GM21447 (cell line): ENCODE results near the gene BABAM2.
"Not testable (repeated sequence)": the region's sequence is repeated elsewhere in the genome, so short reads cannot be mapped to it uniquely, and the experiment has no call there.

ENCODE experiments used
- ATAC-seq: cut with Tn5 transposase; IDR thresholded peaks from one replicate; pipeline ENCODE4 v1.9.1; 2021; ENCODE audit not compliant: unreplicated experiment

The BABAM2 gene

DNA sequence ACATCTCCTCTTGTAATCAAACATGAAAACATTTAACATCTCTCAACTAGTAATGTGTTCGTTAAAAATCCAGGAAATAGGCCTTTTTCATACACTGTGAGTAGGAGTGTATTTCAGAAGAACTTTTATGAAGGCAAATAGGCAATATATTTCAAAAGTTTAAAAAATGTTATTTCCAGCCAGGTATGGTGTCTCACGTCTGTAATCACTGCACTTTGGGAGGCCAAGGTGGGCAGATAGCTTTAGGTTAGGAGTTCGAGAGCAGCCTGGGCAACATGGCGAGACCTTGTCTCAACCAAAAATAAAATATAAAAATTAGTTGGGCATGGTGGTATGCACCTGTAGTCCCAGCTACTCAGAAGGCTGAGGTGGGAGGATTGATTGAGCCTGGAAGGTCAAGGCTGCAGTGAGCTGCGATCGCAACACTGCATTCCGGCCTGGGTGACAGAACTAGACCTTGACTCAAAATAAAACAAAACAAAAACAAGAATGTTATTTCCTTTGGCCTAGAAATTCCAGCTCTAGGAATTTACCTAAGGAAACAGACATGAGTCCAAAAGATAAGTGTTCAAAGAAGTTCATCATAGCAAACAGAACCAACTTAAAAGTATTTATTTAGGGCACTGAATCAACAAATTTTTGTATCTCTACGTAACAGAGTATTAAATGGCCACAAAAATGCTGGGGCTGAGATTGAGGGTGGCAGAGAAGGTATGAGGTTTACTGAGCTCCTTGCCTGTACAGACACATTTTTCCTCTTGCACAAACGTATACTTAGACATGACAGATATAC, 15.2 kb upstream of the BABAM2 start:
- no peak for ATAC-seq

DNA sequence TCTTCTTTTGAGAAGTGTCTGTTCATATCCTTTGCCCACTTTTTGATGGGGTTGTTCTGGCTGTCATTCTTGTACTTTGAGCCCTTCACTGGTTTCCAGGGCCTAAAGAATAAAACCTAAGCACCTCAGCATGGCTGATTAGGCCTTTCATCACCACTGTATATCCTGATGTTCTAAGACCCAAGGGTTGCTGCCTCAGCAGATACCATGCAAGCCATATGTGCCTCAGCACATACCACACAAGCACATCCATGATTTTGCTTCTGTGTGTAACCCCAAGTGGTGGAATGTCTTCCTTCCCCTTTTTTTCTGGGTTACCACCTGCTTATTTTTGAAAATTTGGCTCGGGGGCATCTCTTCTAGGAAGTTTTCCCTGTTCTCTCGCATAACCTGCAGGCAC, 11.7 kb upstream of the BABAM2 start:
- ATAC-seq, result no peak

DNA sequence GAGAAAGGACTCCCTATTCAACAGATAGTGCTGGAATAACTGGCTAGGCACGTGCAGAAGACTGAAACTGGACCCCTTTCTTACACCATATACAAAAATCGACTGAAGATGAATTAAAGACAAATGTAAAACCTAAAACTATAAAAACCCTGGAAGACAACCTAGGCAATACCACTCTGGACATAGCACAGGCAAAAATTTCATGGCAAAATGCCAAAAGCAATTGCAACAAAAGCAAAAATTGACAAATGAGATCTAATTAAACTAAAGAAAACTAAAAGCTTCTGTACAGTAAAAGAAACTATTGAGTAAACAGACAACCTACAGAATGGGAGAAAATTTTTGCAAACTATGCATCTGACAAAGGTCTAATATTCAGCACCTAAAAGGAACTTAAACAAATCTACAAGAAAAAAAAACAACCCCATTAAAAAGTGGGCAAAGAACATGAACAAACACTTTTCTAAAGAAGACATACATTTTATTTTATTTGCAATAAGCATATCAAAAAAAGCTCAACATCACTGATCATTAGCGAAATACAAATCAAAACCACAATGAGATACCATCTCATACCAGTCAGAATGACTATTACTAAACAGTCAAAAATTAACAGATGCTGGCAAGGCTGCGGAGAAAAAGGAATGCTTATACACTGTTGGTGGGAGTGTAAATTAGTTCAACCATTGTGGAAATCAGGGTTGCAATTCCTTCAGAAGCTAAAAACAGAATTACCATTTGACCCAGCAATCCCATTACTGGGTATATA, 8.5 kb upstream of the BABAM2 start:
- not testable (repeated sequence) for ATAC-seq

DNA sequence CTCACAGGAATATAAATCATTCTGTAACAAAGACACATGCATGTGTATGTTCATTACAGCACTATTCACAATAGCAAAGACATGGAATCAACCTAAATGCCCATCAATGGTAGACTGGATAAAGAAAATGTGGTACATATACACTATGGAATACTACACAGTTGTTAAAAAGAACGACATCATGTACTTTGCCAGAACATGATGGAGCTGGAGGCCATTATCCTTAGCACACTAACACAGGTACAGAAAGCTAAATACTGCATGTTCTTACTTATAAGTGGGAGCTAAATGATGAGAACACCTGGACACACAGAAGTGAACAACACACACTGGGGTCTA, 8.0 kb upstream of the BABAM2 start:
- ATAC-seq, result not testable (repeated sequence)

DNA sequence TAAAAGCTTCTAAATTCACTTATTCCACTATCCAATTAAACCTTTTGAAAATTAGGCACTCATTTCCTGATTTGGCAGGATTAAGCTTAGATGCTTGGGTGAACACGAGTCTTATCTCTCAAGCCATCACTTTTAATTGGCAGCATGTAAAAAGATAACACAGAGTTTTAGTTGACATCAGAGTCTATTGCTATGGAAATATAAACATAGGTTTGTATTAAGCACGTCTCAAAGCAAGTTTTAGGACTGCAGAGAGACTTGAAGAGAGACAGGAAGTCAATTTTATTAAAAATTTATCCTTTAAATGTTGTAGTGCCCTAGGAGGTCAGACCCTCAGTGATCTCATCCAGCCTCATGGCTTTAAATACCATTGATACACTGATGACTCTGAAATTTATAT, 5.9 kb upstream of the BABAM2 start:
- ATAC-seq, result no peak

DNA sequence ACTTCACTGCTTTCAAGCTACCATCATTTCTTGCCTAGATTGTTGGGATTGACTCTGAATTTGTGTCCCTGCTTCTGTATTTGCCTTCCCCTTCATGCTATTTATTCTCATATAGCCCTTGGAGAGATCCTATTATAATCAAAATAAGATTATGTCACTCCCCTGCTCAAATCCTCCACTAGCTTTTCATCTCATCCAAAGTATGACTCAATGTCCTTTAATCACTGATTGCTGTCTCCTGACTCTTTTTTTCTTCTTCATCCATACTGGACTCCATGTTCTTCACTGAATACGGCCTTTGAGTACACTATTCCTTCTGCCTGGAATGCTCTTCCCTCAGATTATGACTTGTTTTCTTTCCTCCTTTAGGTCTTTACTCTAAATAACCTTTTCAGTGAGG, 5.3 kb upstream of the BABAM2 start:
- ATAC-seq, result no peak

DNA sequence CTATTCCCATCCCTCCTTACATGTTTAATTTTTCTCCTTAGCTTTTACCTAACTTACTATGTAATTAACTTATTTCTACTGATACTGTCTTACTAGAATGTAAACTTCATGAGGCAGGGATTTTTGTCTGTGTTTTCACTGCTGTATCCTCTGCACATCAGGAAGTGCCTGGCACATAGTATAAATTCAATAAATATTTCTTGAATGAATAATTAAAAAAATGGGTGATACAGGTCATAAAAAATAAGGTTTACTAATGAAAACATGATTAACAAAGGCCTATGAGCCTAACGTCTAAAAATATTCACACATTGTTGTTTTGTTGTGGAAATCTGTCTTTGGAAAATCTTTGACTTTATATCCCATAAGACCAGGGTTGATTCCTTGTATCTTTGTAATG, 4.9 kb upstream of the BABAM2 start:
- no peak for ATAC-seq

DNA sequence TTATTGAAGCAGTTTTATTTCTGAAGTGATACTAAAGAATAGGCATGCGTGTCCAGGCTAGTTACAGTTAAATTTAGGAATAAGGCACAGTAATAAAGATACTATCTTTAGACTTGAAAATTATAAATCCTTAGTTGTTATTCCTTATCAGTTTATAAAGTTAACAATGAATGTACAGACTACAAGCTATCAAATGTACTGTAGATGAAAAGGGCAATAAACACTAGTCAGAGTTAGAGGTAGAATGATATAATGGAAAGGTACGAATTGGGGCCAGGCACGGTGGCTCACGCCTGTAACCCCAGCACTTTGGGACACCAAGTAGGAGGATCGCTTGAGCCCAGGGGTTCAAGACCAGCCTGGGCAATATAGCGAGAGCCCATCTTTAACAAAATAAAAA, 4.2 kb upstream of the BABAM2 start:
- no peak for ATAC-seq

DNA sequence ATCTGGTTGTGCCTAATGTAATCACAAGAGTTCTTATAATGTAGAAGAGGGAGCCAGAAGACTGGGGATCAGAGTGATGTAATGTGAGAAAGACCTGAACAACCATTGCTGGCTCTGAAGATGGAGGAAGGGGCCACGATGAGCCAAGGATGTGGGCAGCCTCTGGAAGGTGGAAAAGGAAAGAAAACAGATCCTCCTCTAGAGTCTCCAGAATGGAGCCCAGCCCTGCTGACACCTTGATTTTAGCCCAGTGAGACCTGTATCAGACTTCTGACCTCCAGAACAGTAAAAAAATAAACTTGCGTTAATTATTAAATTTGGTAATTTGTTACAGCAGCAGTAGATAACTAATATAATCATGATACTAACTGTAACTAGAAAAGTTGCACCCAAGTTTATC, 3.4 kb upstream of the BABAM2 start:
- no peak for ATAC-seq

DNA sequence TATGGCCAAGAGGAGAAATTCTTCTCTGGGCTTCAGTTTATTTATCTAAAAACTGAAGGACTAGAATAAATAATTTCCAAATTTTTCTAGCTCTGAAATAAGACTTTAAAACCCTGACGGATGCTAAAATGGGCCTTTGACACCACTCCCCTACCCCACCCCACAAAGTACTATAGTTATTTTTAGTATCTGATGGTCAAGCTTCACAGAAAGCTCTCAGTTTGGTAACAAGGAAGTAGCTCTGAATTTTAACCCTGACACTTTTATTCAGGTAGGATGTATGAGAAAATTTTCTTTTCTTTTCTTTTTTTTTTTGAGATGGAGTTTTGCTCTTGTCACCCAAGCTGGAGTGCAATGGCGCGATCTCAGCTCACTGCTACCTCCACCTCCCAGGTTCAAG, 2.7 kb upstream of the BABAM2 start:
- no peak for ATAC-seq

DNA sequence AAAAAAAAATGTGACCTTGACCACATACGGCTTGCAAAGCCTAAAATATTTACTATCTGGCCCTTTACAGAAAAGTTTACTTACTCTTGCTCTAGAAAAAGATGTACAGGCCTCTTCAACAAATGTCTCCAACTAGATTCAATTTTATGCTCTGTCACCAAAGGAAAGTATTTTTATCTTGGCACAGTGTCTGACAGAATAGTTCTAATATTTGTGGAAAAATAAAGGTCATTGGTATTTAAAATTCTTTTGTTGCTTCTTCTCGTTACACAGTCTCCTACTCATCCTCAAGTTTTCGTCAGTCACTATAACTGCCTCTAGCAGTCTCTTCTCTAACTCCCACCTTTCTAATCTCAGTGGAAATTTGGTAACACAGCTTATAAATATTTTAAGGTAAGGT, 1.7 kb upstream of the BABAM2 start:
- no peak for ATAC-seq

DNA sequence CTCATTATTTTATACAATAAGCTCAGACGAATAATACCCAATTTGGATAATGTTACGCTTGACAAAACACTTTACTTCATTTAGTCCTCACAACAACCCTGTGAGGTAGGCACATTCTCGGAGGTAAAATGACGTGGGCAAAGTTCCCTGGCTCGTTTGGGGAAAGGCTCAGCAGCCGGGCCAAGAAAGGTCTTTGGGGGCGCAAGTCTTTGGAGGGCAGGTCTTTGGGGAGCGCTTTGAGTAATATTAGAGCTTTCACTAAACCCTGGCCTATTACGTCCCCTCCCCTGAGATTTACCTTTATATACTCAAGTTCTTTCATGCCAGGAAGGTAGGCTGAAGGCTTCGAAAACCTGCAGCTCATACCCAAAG, 769 bp upstream of the BABAM2 start:
- ATAC-seq, result peak; percentile 5

DNA sequence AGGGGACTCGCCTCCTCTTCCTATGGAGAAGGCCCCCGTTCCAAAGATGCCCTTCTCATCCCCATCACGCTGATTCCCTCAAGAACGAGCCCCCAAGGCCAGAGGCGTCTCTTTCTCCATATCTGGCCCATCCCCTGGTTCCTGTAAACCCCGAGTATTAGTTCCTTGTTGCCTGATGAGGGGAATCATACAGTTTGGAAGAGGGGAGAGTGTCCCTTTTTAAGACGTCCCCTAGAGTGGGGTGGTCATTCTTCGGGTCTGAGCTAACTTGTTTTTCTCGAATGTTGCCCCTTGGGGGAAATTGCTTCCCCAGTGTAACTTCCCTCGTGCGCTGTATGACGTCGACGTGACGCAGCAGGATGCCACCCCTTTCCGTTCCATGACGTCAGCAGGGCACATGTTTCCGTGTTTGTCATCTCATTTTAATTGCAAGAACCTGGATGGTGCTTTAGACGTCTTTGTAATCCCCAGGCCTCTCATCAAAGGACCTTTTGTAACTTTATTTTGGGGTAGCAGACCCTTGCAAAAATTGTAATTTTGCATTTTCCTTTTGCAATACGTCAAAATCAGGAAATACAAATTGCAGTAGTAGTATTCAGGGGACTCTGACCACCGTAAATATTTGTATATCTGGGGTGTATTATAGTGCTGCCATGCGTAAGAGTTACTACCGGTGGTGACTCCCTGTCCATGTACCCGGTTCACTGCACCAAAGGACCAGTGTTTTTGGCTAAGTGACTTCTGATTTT, 569 bp downstream of the BABAM2 start:
- peak; percentile 17 for ATAC-seq

DNA sequence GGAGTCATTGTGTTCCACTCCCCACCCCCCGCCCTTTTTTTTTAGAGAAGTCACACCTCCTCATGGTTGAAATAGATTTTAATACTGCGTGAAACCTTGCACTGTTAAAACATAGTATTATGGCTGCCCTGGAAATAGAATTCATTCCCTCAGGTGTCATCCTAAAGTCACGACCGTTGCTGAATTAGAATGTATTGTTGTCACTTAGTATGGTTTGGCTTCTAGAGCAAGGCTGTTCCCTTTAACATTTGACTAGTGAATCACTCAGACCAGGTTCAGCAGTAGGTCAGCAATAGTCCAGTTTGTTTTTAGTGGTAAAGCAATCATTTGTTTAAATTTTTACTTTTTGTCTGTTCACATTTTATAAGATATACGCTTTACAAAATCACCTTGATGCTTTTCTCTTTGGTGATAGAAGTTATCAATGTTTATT, 1.2 kb downstream of the BABAM2 start:
- ATAC-seq, result no peak

DNA sequence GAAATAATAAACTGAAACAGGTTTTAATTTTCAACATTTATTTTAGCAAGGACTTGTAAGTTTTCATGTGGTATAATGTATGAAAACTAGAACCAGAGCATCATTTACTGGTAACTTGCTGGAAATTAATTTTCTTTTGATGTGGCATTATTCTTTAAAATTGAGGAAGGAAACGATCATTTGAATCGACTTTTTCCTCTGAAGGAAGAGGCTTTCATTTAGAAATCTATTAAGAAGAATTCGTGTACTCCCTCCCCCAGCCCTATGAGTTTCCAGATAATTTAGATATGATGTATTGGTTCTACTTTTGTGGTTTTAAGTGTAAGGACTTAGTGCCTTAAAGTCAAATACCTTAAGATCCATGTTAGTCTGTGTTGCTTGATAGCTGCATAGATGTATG, 2.5 kb downstream of the BABAM2 start:
- ATAC-seq, result no peak

DNA sequence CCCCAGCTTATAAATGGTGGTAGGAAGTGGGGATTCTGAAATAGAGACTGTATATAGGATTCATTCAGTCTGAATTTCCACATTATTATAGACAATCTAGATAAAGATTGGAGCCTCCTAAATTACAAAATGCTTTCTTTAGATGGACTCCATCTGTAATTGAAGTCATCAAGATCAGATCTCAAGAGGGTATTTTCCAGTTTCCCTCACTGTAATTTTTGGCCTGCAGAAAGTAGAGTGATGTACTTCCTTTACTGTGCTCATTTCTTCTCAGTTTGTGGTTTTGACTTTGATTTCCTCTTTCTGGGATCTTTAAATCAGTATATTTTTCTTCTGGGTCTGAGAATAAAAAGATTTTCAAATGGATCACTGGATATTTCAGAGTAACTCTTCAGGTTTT, 7.2 kb downstream of the BABAM2 start:
- ATAC-seq, result no peak

DNA sequence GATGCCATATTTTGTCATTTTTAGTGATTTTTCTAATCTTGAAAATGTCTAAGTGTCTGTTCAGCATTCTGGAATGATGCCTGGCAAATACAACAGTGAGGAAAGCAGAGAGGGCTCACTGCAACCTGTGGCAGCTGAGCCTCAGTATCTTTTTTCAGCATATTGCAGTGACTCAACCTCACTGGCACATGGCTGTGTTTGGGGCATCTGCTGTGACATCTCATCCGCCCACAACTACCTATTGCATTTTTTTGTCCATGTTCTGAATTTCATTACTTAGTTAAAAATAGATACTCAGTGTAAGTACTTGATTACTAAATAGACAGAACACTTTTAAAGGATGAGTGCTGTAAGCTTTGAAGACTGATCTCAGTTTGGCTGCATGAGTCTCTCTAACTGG, 10.7 kb downstream of the BABAM2 start:
- ATAC-seq, result no peak

DNA sequence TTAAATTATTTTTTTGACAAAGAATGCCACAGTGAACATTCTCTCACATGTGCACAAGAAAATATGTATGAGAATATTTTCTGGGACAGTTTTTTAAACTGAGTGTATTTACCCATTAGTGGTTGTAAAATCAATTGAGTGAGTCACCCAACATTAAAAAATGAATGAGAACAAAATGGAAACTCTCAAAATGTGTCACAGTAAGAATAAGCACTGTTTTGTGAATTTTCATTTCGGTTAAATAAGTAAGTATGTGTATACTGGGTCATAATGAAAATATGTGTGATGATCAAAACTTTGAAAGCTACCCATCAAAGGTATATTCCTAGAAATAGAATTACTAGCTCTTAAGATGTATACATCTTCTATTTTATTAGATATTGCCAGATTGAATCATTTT, 11.6 kb downstream of the BABAM2 start:
- no peak for ATAC-seq

DNA sequence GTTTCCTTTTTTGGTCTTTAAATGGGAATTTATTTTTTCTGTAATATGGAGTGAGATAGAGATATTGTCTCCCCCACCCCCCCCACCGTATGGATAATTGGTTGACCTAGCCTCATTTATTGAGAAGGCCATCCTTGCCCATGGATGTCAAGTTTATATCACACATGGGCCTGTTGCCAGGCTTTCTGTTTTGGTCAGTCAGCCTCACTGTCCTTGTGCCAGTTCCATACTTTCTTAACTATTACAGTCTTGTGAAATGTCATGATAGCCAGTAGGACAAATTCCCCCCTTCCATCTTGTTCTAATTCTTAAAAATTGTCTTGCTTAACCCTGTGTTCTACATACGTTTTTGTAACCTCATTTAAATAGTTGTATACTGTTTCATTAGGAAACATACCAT, 12.5 kb downstream of the BABAM2 start:
- ATAC-seq, result no peak

DNA sequence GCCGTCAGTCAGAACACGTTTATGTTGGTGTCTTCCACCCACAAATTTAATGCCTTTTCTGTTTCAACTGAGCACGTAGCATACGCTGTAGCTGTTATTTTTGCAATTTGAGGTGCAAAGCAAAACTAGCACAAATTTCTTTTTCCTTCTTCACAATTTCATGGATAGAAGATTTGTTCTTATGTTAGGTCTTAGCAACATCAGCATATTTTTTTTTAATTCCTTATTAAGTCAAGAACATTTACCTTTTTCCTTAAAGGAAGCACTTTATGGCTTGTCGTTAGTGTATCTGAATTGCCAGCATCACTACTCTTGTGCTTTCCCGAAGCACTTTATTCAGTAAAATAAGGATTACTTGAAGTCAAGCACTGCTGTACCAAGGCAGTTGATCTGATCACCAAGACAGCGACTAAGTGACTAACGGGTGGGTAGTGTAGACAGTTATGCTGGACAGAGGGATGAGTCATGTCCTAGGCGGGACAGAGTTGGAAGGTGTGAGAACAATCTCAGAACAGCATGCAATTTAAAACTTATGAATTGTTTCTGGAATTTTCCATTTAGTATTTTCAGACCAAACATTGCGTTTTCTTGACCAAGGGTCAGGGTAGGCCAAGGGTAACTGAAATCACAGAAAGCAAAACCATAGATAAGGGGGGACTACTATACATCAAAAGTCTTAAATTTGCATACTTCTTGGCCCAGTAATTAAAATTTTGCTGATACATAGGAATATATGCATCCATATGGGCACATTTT, 13.3 kb downstream of the BABAM2 start:
- no peak for ATAC-seq

DNA sequence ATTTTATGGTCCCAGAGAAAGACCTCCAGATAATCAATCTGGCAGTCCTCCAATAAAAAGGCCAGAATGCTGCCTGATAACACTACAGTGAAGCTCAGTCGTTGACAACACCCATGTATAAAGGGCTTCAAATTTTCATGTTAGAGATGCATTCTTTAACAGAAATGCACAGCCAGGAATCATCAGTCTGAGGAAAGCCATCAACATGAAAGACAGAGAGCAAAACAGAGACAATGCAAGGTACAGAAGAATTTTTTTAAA, 13.8 kb downstream of the BABAM2 start:
- no peak for ATAC-seq

DNA sequence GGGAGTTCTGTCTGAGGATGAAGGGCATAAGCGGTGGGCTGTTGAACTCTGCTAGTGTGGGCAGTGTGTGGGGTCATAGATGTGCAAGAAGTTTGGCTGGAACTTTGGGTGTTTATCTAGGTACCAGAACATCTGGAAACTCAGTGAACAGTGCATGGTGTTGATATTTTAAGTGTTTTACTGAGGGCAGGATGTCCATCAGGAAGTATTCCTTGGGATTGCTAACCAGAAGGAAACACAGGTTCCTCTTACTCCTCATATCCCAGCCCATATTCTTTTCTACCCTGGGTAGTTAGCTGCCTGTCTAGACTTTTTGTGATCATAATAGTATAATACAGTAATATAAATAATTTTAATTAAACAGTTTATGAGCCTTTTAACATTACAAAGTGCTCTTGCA, 15.5 kb downstream of the BABAM2 start:
- ATAC-seq, result no peak
